ENCODE data around the gene FAAP100.

Gene FAAP100

GRCh38 chr17:81542431-81543338 lies 9.5 kb downstream of the FAAP100 start:
- TF ChIP-seq ZNF274 (IDR thresholded peaks at IDR 0.05; ENCODE audit: low read depth, low read length), result no peak
- H3K4me3 ChIP-seq (ENCODE audit: low read length), result no peak overlapping the region

DNA sequence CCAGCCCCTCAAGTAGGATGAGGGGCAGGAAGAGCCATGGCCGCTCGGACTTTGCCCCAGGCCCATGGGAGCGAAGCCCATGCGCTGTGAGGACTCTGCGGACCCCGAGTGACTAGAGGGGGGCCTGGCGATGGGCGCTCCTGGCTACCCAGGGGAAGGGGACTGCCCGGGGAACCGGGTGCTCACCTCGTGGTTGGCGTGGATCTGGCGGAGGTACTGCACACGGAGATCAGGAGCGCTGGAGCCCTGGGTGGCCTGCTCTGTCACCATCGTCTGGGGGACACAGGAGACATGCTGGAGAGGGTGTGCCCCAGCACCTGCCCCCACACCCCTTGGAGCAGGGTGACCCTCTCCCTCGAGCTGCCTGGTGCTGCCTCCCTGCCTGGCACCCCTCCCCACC lies 11.0 kb downstream of the FAAP100 start:
- no peak for TF ChIP-seq ZNF274 (IDR thresholded peaks at IDR 0.05; ENCODE audit: low read depth, low read length)
- no peak overlapping the region for H3K4me3 ChIP-seq (ENCODE audit: low read length)

DNA sequence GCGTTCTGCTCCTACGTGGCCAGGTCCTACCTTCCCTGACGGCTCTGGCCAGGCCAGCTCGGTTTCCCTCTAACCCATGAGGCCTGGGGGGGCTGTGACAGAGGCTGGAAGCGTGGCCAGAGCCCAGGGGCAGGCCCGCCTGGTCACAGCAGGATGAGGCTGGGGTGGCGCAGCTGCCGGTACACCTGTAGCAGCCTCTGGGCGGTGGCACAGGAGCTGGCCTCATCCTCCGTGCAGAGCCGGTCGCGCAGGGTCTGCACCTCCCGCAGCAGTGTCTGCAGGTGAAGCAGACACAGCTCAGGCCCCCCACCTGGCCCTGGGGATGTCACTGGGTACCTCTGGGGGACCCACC lies 11.5 kb downstream of the FAAP100 start:
- TF ChIP-seq ZNF274 (IDR thresholded peaks at IDR 0.05; ENCODE audit: low read depth, low read length), result no peak
- H3K4me3 ChIP-seq (ENCODE audit: low read length), result no peak overlapping the region

GRCh38 chr17:81539961-81540675 lies 12.0 kb downstream of the FAAP100 start:
- no peak overlapping the region for H3K4me3 ChIP-seq (ENCODE audit: low read length)
- TF ChIP-seq ZNF274 (IDR thresholded peaks at IDR 0.05; ENCODE audit: low read depth, low read length), result no peak

DNA sequence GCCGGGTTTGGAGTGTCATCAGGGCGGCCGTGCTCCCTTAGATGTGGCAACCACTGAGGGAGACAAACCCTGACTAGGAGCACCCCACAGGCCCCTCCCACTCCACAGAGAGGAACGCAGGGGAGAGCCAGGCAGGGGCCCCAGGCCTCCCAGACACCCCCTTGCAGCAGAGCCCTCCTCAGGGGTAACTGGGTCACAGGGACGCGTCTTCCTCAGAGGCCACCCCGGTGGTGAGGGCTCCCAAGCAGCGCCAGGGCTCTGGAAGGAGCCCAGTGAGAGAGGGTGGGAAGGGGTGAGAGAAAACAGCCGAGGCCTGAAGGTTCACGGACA lies 12.6 kb downstream of the FAAP100 start:
- no peak for TF ChIP-seq ZNF274 (IDR thresholded peaks at IDR 0.05; ENCODE audit: low read depth, low read length)
- no peak overlapping the region for H3K4me3 ChIP-seq (ENCODE audit: low read length)

GRCh38 chr17:81538651-81539570 lies 13.2 kb downstream of the FAAP100 start:
- no peak overlapping the region for H3K4me3 ChIP-seq (ENCODE audit: low read length)
- TF ChIP-seq ZNF274 (IDR thresholded peaks at IDR 0.05; ENCODE audit: low read depth, low read length), result no peak

DNA sequence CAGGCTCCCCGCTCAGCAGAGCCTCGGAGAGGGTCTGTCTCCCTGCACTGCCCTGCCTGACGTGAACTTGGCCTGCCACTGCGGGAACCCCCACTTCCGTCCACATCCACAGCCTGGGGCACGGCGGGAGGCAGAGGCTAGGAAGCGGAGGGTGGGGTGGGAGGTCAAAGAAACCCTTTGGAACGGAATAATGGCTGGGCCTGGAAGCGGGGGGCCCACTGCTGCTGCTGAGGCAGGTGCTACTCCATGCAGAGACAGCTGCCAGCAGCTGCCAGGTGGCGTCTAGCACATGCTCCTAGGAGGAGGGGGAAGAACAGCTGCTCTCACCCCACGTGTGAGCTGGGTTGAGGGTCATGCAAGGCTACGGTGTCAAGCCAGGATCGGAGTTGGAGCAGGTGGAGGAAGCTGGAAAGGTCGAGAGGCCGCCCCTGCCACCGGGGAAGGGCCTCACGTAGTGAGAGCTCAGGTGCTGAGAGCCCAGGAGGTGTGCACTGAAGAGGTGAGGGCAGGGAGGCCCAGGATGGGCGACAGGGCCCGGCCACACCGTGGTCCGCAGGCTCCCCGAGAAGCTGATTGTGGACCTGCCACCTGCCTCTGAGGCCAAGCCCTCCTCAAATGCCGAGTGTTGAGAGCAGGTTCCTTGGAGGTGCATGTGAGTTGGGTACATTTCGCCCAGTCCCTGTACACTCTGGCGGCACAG lies 14.1 kb downstream of the FAAP100 start:
- no peak for TF ChIP-seq ZNF274 (IDR thresholded peaks at IDR 0.05; ENCODE audit: low read depth, low read length)
- no peak overlapping the region for H3K4me3 ChIP-seq (ENCODE audit: low read length)

DNA sequence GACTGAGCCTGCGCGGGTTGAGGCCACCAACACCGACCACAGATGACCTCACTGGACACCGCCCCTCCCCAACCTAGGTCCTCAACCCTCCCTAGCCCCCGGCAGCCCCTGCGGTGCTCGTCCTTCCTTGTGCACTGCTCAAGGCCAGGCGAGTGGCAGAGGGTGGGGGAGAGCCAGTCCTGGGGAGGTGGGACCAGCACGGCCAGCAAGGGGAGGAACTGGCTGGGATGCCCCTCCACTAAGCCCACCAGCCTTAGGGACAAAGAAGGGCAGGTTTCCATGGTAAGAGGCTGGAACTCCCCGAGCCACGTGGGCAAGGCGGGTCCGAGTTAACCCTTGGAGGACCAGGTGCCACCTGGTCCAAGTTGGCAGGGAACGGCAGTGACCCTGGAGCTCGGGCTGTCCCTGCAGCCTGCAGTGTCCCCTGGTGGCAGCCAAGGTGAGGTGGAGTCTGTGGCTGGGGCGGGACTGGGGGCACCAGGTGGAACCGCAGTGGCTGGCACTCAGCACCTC lies 14.8 kb downstream of the FAAP100 start:
- no peak overlapping the region for H3K4me3 ChIP-seq (ENCODE audit: low read length)
- TF ChIP-seq ZNF274 (IDR thresholded peaks at IDR 0.05; ENCODE audit: low read depth, low read length), result no peak

DNA sequence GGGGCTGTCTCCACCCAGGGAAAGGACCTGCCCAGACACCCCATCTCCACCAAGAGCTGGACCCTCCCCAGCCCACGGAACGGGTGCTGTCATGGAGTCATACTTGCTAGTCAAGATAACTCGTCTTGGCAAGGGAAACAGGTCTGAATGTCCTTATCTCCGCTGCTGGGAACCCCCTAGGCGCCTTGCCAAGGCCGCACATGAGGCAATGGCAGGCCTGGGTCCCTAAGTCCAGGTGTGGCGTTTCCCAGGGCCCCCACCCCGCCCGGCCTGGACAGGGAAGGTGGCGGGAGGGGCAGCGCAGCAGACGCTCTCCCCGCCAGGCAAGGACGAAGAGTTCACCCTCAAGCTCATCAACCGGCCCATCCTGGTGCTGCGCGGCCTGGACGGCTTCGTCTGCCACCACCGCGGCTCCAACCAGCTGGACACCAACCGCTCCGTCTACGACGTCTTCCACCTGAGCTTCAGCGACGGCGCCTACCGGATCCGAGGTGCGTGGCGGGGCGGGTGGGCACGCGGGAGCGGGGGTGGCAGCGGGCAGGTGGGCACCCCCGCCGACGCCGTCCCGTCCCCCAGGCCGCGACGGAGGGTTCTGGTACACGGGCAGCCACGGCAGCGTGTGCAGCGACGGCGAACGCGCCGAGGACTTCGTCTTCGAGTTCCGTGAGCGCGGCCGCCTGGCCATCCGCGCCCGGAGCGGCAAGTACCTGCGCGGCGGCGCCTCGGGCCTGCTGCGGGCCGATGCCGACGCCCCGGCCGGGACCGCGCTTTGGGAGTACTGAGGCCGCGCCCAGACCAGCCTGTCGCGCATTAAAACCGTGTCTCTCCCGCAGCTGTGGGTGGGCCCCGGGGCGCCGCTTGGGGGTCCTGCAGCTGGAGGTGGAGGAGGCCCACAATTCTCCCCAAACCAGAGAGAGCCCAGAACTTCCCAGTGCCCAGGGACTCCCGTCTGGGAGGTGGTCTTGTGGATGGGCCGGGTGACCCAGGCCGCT lies 15.6 kb downstream of the FAAP100 start:
- H3K4me3 ChIP-seq (ENCODE audit: low read length), result no peak overlapping the region
- TF ChIP-seq ZNF274 (IDR thresholded peaks at IDR 0.05; ENCODE audit: low read depth, low read length), result no peak

DNA sequence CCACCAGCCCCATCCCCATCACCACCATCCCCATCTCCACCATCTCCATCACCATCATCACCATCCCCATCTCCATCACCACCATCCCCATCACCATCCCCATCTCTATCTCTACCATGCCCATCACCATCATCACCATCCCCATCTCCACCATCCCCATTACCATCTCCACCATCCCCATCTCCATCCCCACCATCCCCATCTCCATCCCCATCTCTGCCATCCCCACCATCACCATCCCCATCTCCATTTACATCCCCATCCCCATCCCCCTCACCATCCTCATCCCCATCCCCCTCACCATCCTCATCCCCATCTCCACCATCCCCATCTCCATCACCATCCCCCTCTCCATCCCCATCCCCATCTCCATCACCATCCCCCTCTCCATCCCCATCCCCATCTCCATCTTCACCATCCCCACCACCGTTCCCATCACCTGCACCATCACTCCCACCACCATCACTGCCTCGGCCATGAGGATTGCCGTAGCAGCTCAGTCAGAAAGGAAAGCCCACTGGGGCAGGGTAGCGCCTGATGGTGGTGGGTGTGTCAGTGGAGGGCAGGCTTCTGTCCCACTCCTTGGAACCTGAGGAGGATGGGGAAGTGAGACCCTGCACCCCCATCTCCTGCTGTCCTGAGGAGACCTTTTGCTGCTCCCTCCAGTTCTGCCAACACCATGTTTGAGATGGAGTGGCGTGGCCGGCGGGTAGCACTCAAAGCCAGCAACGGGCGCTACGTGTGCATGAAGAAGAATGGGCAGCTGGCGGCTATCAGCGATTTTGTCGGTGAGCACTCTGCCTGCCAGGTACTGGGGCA lies 16.5 kb downstream of the FAAP100 start:
- TF ChIP-seq ZNF274 (IDR thresholded peaks at IDR 0.05; ENCODE audit: low read depth, low read length), result no peak
- no peak overlapping the region for H3K4me3 ChIP-seq (ENCODE audit: low read length)

GRCh38 chr17:81535007-81535328 lies 17.2 kb downstream of the FAAP100 start:
- H3K4me3 ChIP-seq (ENCODE audit: low read length), result no peak overlapping the region
- TF ChIP-seq ZNF274 (IDR thresholded peaks at IDR 0.05; ENCODE audit: low read depth, low read length), result no peak

Data from GM08714 (cell line).